Bronchial epithelial cell (primary cell): Measurements from ENCODE around the gene KLK15. TPM values are rescaled to one million over a fixed set of nuclear protein-coding genes. Genes with fewer than 3 reads are reported as not detected.

Experiments used
- DNase-seq: peaks from one replicate; pipeline ENCODE4 v3.0.0-alpha.2; 2010; ENCODE audit warnings: low read depth
- FAIRE-seq: peaks from 2 replicates; lab custom pipeline; 2011; peaks lifted over from hg19 to GRCh38; lab: Jason Lieb, UNC
- H3K27me3 ChIP-seq: 2 replicates; pipeline ENCODE4 v1.5.1; 2011; ENCODE audit warnings: low read length; ENCODE audit not compliant: control insufficient read depth, insufficient read depth
- H3K36me3 ChIP-seq: 2 replicates; pipeline ENCODE4 v1.5.1; 2011; ENCODE audit warnings: low read length; ENCODE audit not compliant: control insufficient read depth, insufficient read depth
- H3K4me3 ChIP-seq: 2 replicates; pipeline ENCODE4 v1.5.1; 2011; ENCODE audit warnings: mild to moderate bottlenecking, low read depth, low read length, control low read depth
- total RNA-seq: library from RNA; depleted of rRNA; stranded (reverse); fragments of >200 nt; gene quantifications from 2 replicates; pipeline ENCODE4 v1.2.1, GENCODE V29; 2014
- TF ChIP-seq, protein P1 (sequence below): IDR thresholded peaks from 2 replicates; pipeline ENCODE4 v1.5.1; 2011; ENCODE audit warnings: mild to moderate bottlenecking, moderate library complexity, low read length, control low read depth, inconsistent platforms; ENCODE audit not compliant: insufficient read depth, severe bottlenecking

Gene KLK15
- total RNA-seq, 1 donor from 2014 or later, result not detected

DNA sequence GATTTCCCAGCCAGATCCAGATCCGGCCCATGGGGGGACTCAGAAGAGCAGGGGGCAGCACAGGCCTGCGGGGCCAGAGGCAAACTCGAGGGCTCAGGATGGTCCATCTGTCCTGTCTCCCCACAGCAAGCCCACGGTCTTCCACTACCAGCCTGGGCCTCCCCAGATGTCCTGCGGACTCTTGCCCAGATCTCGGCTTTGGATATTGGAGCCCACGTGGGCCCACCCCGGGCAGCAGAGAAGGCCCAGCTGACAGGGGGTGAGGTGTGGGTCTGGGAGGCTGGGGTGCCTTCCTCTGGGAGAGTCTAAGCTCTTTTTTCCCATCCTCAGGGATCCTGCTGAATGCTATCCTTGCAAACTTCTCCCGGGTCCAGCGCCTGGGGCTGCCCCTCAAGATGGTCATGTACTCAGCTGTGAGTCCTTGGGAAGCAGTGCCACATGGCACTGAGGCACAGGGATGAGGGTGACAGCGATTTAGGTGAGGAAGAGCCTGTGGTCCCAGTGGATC lies 39.8 kb downstream of the KLK15 start:
- FAIRE-seq, result no peak
- Histone ChIP-seq H3K36me3 (peaks cover 10% of the 10 kb centered on the region), H3K27me3 (no peaks in the 10 kb centered on the region), H3K4me3 (no peak overlapping the region)
- TF ChIP-seq, protein P1, sequence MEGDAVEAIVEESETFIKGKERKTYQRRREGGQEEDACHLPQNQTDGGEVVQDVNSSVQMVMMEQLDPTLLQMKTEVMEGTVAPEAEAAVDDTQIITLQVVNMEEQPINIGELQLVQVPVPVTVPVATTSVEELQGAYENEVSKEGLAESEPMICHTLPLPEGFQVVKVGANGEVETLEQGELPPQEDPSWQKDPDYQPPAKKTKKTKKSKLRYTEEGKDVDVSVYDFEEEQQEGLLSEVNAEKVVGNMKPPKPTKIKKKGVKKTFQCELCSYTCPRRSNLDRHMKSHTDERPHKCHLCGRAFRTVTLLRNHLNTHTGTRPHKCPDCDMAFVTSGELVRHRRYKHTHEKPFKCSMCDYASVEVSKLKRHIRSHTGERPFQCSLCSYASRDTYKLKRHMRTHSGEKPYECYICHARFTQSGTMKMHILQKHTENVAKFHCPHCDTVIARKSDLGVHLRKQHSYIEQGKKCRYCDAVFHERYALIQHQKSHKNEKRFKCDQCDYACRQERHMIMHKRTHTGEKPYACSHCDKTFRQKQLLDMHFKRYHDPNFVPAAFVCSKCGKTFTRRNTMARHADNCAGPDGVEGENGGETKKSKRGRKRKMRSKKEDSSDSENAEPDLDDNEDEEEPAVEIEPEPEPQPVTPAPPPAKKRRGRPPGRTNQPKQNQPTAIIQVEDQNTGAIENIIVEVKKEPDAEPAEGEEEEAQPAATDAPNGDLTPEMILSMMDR, result no peak
- no peak for DNase-seq

DNA sequence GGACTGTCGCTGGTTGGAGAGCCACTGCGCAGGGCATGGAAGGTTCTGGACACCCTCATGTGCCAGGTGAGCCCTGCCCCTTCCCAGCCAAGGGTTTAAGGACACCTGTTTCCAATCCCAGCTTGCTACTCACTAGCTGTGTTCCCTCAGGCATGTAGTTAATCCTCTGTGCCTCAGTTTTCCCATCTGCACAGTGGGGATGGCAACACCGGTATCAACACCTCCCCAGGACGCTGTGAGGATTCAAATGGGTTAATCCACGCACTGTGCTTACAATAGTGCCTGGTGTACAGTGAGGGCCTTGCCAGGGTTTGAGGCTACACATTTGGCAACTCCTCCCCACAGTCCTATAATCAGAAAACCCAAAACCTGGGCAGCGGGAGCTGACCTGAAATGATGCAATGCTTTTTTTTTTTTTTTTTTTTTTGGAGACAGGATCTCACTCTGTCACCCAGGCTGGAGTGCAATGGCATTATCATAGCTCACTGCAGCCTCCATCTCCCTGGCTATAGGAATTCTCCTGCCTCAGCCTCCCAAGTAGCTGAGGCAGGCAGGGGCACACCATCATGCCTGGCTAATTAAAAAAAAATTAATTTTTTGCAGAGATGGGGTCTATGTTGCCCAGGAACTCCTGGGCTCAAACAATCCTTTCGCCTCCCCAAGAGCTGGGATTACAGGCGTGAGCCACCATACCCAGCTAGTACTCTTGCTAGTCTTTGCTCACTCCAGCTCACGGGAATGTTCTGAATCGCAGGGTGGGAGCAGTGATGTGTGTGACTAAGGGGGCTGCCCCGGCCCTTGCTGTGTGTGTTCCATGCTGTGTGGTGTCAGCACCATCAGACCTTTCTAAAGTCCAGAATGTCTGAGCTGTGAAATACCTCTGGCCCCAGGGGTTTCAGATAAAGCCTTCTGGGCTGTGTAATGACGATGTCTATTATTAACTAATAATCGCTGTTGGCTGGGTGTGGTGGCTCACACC lies 40.8 kb downstream of the KLK15 start:
- TF ChIP-seq, protein P1, result no peak
- Histone ChIP-seq H3K4me3 (no peak overlapping the region), H3K36me3 (peaks cover under 1% of the 10 kb centered on the region), H3K27me3 (no peaks in the 10 kb centered on the region)
- DNase-seq (no peak), FAIRE-seq (no peak)

DNA sequence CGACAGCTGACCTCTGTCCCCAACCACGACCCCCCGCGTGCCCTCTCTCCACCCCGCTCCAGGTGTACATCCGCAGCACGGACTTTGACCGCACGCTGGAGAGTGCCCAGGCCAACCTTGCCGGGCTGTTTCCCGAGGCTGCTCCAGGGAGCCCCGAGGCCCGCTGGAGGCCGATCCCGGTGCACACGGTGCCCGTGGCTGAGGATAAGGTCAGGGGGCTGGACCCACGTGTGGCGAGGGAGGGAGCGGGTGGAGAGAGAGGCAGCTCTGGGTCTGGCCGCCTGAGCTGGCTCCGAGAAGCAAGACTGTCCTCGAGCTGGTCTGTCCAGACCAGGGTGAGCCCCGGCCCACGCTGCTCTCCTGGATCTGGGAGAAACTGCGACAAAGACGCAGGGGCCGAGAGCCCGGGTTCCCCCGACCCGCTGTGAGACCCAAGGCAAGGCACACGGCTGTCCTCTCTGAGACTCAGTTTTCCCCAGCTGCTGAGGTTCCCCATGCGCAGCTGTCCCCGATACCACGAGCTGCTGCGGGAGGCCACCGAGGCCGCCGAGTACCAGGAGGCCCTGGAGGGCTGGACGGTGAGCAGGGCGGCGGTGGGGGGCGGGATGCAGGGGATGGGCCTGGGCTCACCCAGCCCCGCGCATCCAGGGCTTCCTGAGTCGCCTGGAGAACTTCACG lies 41.6 kb downstream of the KLK15 start:
- H3K4me3 ChIP-seq, result no peak overlapping the region
- TF ChIP-seq, protein P1, result no peak
- DNase-seq (no peak), FAIRE-seq (no peak)
- no peaks in the 10 kb centered on the region for H3K27me3 ChIP-seq
- no peaks in the 10 kb centered on the region for H3K36me3 ChIP-seq

DNA sequence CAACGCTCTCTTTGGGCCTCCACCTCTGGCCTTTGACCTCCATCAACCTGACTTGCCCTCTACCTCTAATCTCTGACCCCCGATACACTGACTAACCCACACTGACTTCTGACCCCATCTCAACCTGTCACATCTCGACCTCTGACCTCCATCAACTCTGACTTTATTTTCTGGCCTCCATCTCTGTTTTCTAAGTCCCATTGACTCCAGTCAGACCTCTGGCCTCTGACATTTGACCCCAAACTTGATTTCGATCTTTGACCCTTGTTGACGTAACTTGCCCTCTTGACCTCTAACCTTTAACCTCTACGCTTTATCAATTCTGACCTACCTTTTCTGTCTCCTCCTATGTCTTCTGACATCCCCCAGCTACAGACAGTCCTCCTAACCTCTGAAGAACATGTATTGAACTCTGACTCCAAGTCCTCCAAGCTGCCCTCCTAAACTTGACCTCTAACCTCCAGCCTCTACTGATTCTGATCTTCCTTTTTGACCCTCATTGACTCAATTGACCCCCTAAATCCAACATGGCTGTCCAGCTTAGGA lies 42.4 kb downstream of the KLK15 start:
- TF ChIP-seq, protein P1, result no peak
- H3K27me3 ChIP-seq, result no peaks in the 10 kb centered on the region
- no peak overlapping the region for H3K4me3 ChIP-seq
- DNase-seq (no peak), FAIRE-seq (no peak)
- no peaks in the 10 kb centered on the region for H3K36me3 ChIP-seq

DNA sequence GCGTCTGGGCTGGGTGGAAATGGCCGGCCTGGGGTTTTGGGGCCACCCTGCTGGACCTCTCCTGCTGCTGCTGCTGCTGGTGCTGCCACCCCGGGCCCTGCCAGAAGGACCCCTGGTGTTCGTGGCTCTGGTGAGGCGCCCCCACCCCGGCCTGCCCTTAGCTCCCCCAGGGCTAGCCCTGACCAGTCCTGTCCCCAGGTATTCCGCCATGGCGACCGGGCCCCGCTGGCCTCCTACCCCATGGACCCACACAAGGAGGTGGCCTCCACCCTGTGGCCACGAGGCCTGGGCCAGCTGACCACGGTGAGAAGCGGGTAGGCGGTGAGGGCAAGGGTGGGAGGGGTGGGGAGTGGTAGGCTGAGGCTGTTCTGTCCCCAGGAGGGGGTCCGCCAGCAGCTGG lies 43.0 kb downstream of the KLK15 start, which contains the start of gene ACP4:
Gene ACP4, plus strand, starts transcription at position 20 of the 400 bp plus-strand sequence. Its CDS starts 0 bp downstream, at position 20.
- DNase-seq (no peak), FAIRE-seq (no peak)
- Histone ChIP-seq H3K4me3 (no peak within 1 kb of the TSS), H3K36me3 (no peaks in the 10 kb centered on the region), H3K27me3 (no peaks in the 10 kb centered on the region)
- TF ChIP-seq, protein P1, result no peak
